NT2/D1 (cell line): Measurements from ENCODE around the gene SSH2.
"Not testable (repeated sequence)": the region's sequence is repeated elsewhere in the genome, so short reads cannot be mapped to it uniquely, and the experiment has no call there.

ENCODE experiments used
- DNase-seq: peaks from one replicate; pipeline ENCODE4 v3.0.0-alpha.2; 2011; ENCODE audit warnings: low read depth, low spot score
- H3K27me3 ChIP-seq: 2 replicates; pipeline ENCODE4 v1.6.0; 2011; ENCODE audit warnings: mild to moderate bottlenecking; ENCODE audit not compliant: insufficient read length, insufficient read depth
- H3K36me3 ChIP-seq: 2 replicates; pipeline ENCODE4 v1.6.1; 2011; ENCODE audit warnings: mild to moderate bottlenecking, low read length, mixed read lengths; ENCODE audit not compliant: insufficient read depth, insufficient read length
- H3K4me1 ChIP-seq: 2 replicates; pipeline ENCODE4 v1.5.1; 2011; ENCODE audit not compliant: insufficient read depth, insufficient read length
- H3K4me3 ChIP-seq: 2 replicates; pipeline ENCODE4 v1.5.1; 2011; ENCODE audit warnings: low read depth; ENCODE audit not compliant: insufficient read length
- H3K9ac ChIP-seq: 2 replicates; pipeline ENCODE4 v1.6.0; 2011; ENCODE audit warnings: low read depth; ENCODE audit not compliant: insufficient read length
- H3K9me3 ChIP-seq: 2 replicates; pipeline ENCODE4 v1.5.1; 2011; ENCODE audit warnings: mild to moderate bottlenecking, low read length; ENCODE audit not compliant: insufficient read depth
- SUZ12 ChIP-seq: IDR thresholded peaks from 2 replicates; pipeline ENCODE4 v1.6.1; 2011; ENCODE audit not compliant: insufficient read length, insufficient read depth; ENCODE audit errors: extremely low read depth
- YY1 ChIP-seq: IDR thresholded peaks from 2 replicates; pipeline ENCODE4 v1.6.1; 2011; ENCODE audit not compliant: insufficient read length, insufficient read depth
- ZNF274 ChIP-seq: IDR thresholded peaks from 2 replicates; pipeline ENCODE4 v1.6.1; 2011; ENCODE audit warnings: mild to moderate bottlenecking, low read depth, low read length

The SSH2 gene

GRCh38 chr17:29905879-29906167 lies 24.2 kb downstream of the SSH2 start:
- Histone ChIP-seq H3K27me3 (no peaks in the 10 kb centered on the region), H3K36me3 (no peaks in the 10 kb centered on the region), H3K9ac (no peak overlapping the region), H3K9me3 (peaks cover 17% of the 10 kb centered on the region; the same call in 1 of the 2 replicates), H3K4me3 (no peak overlapping the region), H3K4me1 (no peaks in the 10 kb centered on the region)
- no peak for TF ChIP-seq YY1
- TF ChIP-seq SUZ12, result no peak
- no peak for TF ChIP-seq ZNF274
- no peak for DNase-seq

- H3K9ac ChIP-seq, result no peak overlapping the region
- no peaks in the 10 kb centered on the region for H3K36me3 ChIP-seq
- no peak for TF ChIP-seq SUZ12
- TF ChIP-seq ZNF274, result no peak
- TF ChIP-seq YY1, result no peak
- H3K4me3 ChIP-seq, result no peak overlapping the region
- H3K4me1 ChIP-seq, result no peaks in the 10 kb centered on the region
- DNase-seq, result no peak
- H3K9me3 ChIP-seq, result peaks cover 17% of the 10 kb centered on the region; the same call in 1 of the 2 replicates
- no peaks in the 10 kb centered on the region for H3K27me3 ChIP-seq
These were observed 24.7 kb downstream of the SSH2 start for GRCh38 chr17:29905086-29905878.

- Histone ChIP-seq H3K36me3 (no peaks in the 10 kb centered on the region), H3K9ac (no peak overlapping the region), H3K9me3 (peaks cover 17% of the 10 kb centered on the region; the same call in 1 of the 2 replicates), H3K27me3 (no peaks in the 10 kb centered on the region), H3K4me1 (no peaks in the 10 kb centered on the region), H3K4me3 (no peak overlapping the region)
- TF ChIP-seq SUZ12, result no peak
- TF ChIP-seq YY1, result no peak
- no peak for TF ChIP-seq ZNF274
- no peak for DNase-seq
These were observed 26.6 kb downstream of the SSH2 start for GRCh38 chr17:29903471-29903870.

- not testable (repeated sequence) for H3K4me3 ChIP-seq, H3K9me3 ChIP-seq, H3K36me3 ChIP-seq, H3K27me3 ChIP-seq, H3K4me1 ChIP-seq, DNase-seq, H3K9ac ChIP-seq
These were observed 32.9 kb downstream of the SSH2 start for GRCh38 chr17:29897136-29897535.

- Histone ChIP-seq H3K27me3 (no peaks in the 10 kb centered on the region), H3K36me3 (no peaks in the 10 kb centered on the region), H3K9me3 (no peaks in the 10 kb centered on the region), H3K4me3 (no peak overlapping the region), H3K9ac (no peak overlapping the region), H3K4me1 (no peaks in the 10 kb centered on the region)
- TF ChIP-seq YY1 (no peak), SUZ12 (no peak), ZNF274 (no peak)
- DNase-seq, result no peak
These were observed 37.8 kb downstream of the SSH2 start for GRCh38 chr17:29892201-29892600.

GRCh38 chr17:29891131-29891530 lies 38.9 kb downstream of the SSH2 start:
- Histone ChIP-seq H3K4me3 (no peak overlapping the region), H3K27me3 (no peaks in the 10 kb centered on the region), H3K4me1 (no peaks in the 10 kb centered on the region), H3K9me3 (no peaks in the 10 kb centered on the region), H3K9ac (no peak overlapping the region), H3K36me3 (no peaks in the 10 kb centered on the region)
- DNase-seq, result no peak
- TF ChIP-seq ZNF274, result no peak
- TF ChIP-seq YY1, result no peak
- no peak for TF ChIP-seq SUZ12

- DNase-seq, result no peak
- Histone ChIP-seq H3K27me3 (no peaks in the 10 kb centered on the region), H3K36me3 (no peaks in the 10 kb centered on the region), H3K9me3 (no peaks in the 10 kb centered on the region), H3K4me1 (no peaks in the 10 kb centered on the region), H3K4me3 (no peak overlapping the region), H3K9ac (no peak overlapping the region)
- no peak for TF ChIP-seq YY1
- no peak for TF ChIP-seq ZNF274
- TF ChIP-seq SUZ12, result no peak
These were observed 44.9 kb downstream of the SSH2 start for GRCh38 chr17:29885031-29885640.

- H3K4me1 ChIP-seq, result no peaks in the 10 kb centered on the region
- no peak overlapping the region for H3K9ac ChIP-seq
- no peak for TF ChIP-seq SUZ12
- TF ChIP-seq ZNF274, result no peak
- no peak for TF ChIP-seq YY1
- no peaks in the 10 kb centered on the region for H3K9me3 ChIP-seq
- no peaks in the 10 kb centered on the region for H3K27me3 ChIP-seq
- no peaks in the 10 kb centered on the region for H3K36me3 ChIP-seq
- H3K4me3 ChIP-seq, result no peak overlapping the region
- DNase-seq, result no peak
These were observed 46.5 kb downstream of the SSH2 start for GRCh38 chr17:29883497-29883896.
